ENCODE measurements around the gene UTRN. TPM values are rescaled to one million over a fixed set of nuclear protein-coding genes. Genes with fewer than 3 reads are reported as not detected.

The UTRN gene
- total RNA-seq, 1 experiment from 2014 or later: 125 TPM

GRCh38 chr6:144285798-144286502 lies 815 bp downstream of the UTRN start (continued):
- TF ChIP-seq AFF4 (CRISPR knock-in tag; IDR thresholded peaks at IDR 0.05; ENCODE audit: borderline replicate concordance): no peak
- 0 out of 2 replicates have a peak, but pooled peaks have one; percentile 29 for TF ChIP-seq ZBTB21 (CRISPR knock-in tag; IDR thresholded peaks at IDR 0.05; ENCODE audit: borderline replicate concordance)
- no peak for TF ChIP-seq E2F4 (CRISPR knock-in tag; IDR thresholded peaks at IDR 0.05; ENCODE audit: borderline replicate concordance, low read depth)
- peak; percentile 21; the same call in 1 of the 2 replicates for TF ChIP-seq ARID4B (CRISPR knock-in tag; IDR thresholded peaks at IDR 0.05; ENCODE audit: borderline replicate concordance)
- TF ChIP-seq TP53 (CRISPR knock-in tag; IDR thresholded peaks at IDR 0.05): no peak
- TF ChIP-seq PRDM15 (CRISPR knock-in tag; IDR thresholded peaks at IDR 0.05): no peak
- no peak for TF ChIP-seq ATF1 (CRISPR knock-in tag; IDR thresholded peaks at IDR 0.05)
- peak; percentile 62 for TF ChIP-seq GABPB1 (CRISPR knock-in tag; IDR thresholded peaks at IDR 0.05)
- TF ChIP-seq RORB (CRISPR knock-in tag; IDR thresholded peaks at IDR 0.05): no peak
- 0 out of 2 replicates have a peak, but pooled peaks have one; percentile 51 for TF ChIP-seq PREB (CRISPR knock-in tag; IDR thresholded peaks at IDR 0.05; ENCODE audit: borderline replicate concordance)
- no peak for TF ChIP-seq ZNF671 (CRISPR knock-in tag; IDR thresholded peaks at IDR 0.05)

Data from WTC11 (cell line).